Measurements from ENCODE around the gene THG1L.

GRCh38 chr5:157721159-157721558, 10.1 kb upstream of the THG1L start:
- TF ChIP-seq KAT7 (CRISPR knock-in tag; IDR thresholded peaks at IDR 0.05; ENCODE audit: borderline replicate concordance) = no peak
- TF ChIP-seq KAT2B (IDR thresholded peaks at IDR 0.05; ENCODE audit: borderline replicate concordance, low read depth, low read length) = no peak
- TF ChIP-seq ZBTB8A (CRISPR knock-in tag; IDR thresholded peaks at IDR 0.05; ENCODE audit: borderline replicate concordance, low read depth) = no peak
- TF ChIP-seq MXI1 (IDR thresholded peaks at IDR 0.05; ENCODE audit: borderline replicate concordance, low read depth, low read length) = no peak
- no peak for TF ChIP-seq POLR2A (IDR thresholded peaks at IDR 0.05; ENCODE audit: insufficient read depth in 1 of 2, low read depth in 2 of 2, low read length in 2 of 2)
- TF ChIP-seq, protein P1, sequence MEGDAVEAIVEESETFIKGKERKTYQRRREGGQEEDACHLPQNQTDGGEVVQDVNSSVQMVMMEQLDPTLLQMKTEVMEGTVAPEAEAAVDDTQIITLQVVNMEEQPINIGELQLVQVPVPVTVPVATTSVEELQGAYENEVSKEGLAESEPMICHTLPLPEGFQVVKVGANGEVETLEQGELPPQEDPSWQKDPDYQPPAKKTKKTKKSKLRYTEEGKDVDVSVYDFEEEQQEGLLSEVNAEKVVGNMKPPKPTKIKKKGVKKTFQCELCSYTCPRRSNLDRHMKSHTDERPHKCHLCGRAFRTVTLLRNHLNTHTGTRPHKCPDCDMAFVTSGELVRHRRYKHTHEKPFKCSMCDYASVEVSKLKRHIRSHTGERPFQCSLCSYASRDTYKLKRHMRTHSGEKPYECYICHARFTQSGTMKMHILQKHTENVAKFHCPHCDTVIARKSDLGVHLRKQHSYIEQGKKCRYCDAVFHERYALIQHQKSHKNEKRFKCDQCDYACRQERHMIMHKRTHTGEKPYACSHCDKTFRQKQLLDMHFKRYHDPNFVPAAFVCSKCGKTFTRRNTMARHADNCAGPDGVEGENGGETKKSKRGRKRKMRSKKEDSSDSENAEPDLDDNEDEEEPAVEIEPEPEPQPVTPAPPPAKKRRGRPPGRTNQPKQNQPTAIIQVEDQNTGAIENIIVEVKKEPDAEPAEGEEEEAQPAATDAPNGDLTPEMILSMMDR (CRISPR knock-in tag; IDR thresholded peaks at IDR 0.05) = no peak
- TF ChIP-seq SOX6 (IDR thresholded peaks at IDR 0.05) = no peak
- TF ChIP-seq SOX6 (CRISPR knock-in tag; IDR thresholded peaks at IDR 0.05) = no peak
- no peak for TF ChIP-seq PTBP1 (IDR thresholded peaks at IDR 0.05; ENCODE audit: low read depth, low read length, poor library complexity, severe bottlenecking)
- TF ChIP-seq SUZ12 (IDR thresholded peaks at IDR 0.05; ENCODE audit: low read depth, low read length) = no peak
- TF ChIP-seq, protein P2, sequence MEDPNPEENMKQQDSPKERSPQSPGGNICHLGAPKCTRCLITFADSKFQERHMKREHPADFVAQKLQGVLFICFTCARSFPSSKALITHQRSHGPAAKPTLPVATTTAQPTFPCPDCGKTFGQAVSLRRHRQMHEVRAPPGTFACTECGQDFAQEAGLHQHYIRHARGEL (CRISPR knock-in tag; IDR thresholded peaks at IDR 0.05) = no peak
- no peak for TF ChIP-seq ZNF710 (CRISPR knock-in tag; IDR thresholded peaks at IDR 0.05; ENCODE audit: borderline replicate concordance)
- no peak for TF ChIP-seq SPEN (CRISPR knock-in tag; IDR thresholded peaks at IDR 0.05; ENCODE audit: low read depth)
- TF ChIP-seq CREB1 (IDR thresholded peaks at IDR 0.05) = no peak
- no peak for TF ChIP-seq CREB1 (CRISPR knock-in tag; IDR thresholded peaks at IDR 0.05)

Data from HepG2 (cell line).